PFSK-1 (cell line): ENCODE results near the gene PXDN.

Experiments
- FOXP2 ChIP-seq: optimal IDR thresholded peaks from 2 replicates; pipeline ENCODE3; 2011; ENCODE audit warnings: borderline replicate concordance, control low read depth, inconsistent platforms; ENCODE audit not compliant: insufficient read depth; ENCODE audit errors: extremely low read length, extremely low read depth
- POLR2AphosphoS5 ChIP-seq: IDR thresholded peaks from 2 replicates; pipeline ENCODE4 v1.6.1; 2012; ENCODE audit warnings: low read depth, mild to moderate bottlenecking, control low read depth, low read length, moderate library complexity
- REST ChIP-seq, 2 experiments: IDR thresholded peaks; 2 replicates each; pipeline versions ENCODE4 v1.6.1 to v1.8.0; 2011 to 2012; ENCODE audit warnings: low read depth in 2 of 2, low read length in 2 of 2, control low read depth in 1 of 2, inconsistent platforms in 1 of 2, mild to moderate bottlenecking in 1 of 2, moderate library complexity in 1 of 2; ENCODE audit not compliant: insufficient read depth in 1 of 2
- SIN3A ChIP-seq: IDR thresholded peaks from 2 replicates; pipeline ENCODE4 v1.6.1; 2012; ENCODE audit warnings: mild to moderate bottlenecking, low read length, moderate library complexity, borderline replicate concordance; ENCODE audit not compliant: insufficient read depth
- TAF1 ChIP-seq: IDR thresholded peaks from 2 replicates; pipeline ENCODE4 v1.6.1; 2012; ENCODE audit warnings: low read length, control low read depth, borderline replicate concordance; ENCODE audit not compliant: insufficient read depth

The PXDN gene

GRCh38 chr2:1613731-1614354, 130.5 kb downstream of the PXDN start:
- TF ChIP-seq POLR2AphosphoS5, result no peak
- TF ChIP-seq SIN3A, result no peak

GRCh38 chr2:1613078-1613445, 131.3 kb downstream of the PXDN start:
- no peak for TF ChIP-seq SIN3A
- no peak for TF ChIP-seq REST (IDR thresholded peaks at IDR 0.05; ENCODE audit: insufficient read depth in 1 of 2, low read depth in 2 of 2, low read length in 2 of 2)
- no peak for TF ChIP-seq FOXP2
- TF ChIP-seq TAF1, result no peak
- TF ChIP-seq POLR2AphosphoS5, result no peak

GRCh38 chr2:1612391-1613077, 131.8 kb downstream of the PXDN start:
- no peak for TF ChIP-seq FOXP2
- TF ChIP-seq REST (IDR thresholded peaks at IDR 0.05; ENCODE audit: insufficient read depth in 1 of 2, low read depth in 2 of 2, low read length in 2 of 2), result no peak
- no peak for TF ChIP-seq POLR2AphosphoS5
- TF ChIP-seq TAF1, result no peak
- no peak for TF ChIP-seq SIN3A

GRCh38 chr2:1611886-1612285, 132.4 kb downstream of the PXDN start:
- TF ChIP-seq FOXP2 (no peak), TAF1 (no peak), SIN3A (no peak), POLR2AphosphoS5 (no peak), REST (IDR thresholded peaks at IDR 0.05; ENCODE audit: insufficient read depth in 1 of 2, low read depth in 2 of 2, low read length in 2 of 2) (no peak)

- TF ChIP-seq FOXP2 (no peak), TAF1 (no peak), REST (IDR thresholded peaks at IDR 0.05; ENCODE audit: insufficient read depth in 1 of 2, low read depth in 2 of 2, low read length in 2 of 2) (no peak), POLR2AphosphoS5 (no peak), SIN3A (no peak)
These were observed 134.2 kb downstream of the PXDN start for GRCh38 chr2:1610096-1610485.
